Thyroid gland (tissue), 4 donors: ENCODE measurements around the gene LAMA3.

Source experiments
- POLR2A ChIP-seq, 2 donors: fragments of 450-650 bp; IDR thresholded peaks; one replicate each; pipeline ENCODE4 v1.6.1; 2017; ENCODE audit warnings: antibody characterized with exemption in 2 of 2, mild to moderate bottlenecking in 2 of 2, moderate library complexity in 1 of 2
- TF ChIP-seq, protein P1 (sequence below), 6 experiments: fragments of 200-600 bp in 3 of 6; fragments of 450-650 bp in 3 of 6; sonication (generic) in 3 of 6; IDR thresholded peaks; one replicate each; pipeline ENCODE4 v1.5.1; 2016 to 2019; ENCODE audit warnings: antibody characterized with exemption in 6 of 6, mild to moderate bottlenecking in 2 of 6, inconsistent platforms in 1 of 6, moderate library complexity in 1 of 6

DNA sequence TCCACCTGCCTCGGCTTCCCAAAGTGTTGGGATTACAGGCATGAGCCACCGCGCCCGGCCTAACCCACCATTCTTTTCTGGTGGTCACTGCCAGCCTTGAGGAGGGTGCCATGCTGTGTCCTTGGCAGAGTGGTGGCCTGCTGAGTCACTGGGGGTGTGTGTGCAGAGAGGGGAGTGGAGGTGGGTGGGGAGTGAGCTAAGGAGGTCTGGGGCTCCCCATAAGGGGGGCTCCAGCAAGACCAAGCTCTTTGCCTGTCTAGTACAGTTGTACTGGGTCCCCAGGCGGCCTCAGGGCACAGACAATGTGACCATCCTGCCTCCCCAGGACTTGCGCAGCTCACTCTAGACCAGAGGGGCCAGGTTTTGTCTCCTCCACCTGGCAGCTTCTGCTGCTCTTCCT is 36.1 kb downstream of the LAMA3 start:
- TF ChIP-seq, protein P1, sequence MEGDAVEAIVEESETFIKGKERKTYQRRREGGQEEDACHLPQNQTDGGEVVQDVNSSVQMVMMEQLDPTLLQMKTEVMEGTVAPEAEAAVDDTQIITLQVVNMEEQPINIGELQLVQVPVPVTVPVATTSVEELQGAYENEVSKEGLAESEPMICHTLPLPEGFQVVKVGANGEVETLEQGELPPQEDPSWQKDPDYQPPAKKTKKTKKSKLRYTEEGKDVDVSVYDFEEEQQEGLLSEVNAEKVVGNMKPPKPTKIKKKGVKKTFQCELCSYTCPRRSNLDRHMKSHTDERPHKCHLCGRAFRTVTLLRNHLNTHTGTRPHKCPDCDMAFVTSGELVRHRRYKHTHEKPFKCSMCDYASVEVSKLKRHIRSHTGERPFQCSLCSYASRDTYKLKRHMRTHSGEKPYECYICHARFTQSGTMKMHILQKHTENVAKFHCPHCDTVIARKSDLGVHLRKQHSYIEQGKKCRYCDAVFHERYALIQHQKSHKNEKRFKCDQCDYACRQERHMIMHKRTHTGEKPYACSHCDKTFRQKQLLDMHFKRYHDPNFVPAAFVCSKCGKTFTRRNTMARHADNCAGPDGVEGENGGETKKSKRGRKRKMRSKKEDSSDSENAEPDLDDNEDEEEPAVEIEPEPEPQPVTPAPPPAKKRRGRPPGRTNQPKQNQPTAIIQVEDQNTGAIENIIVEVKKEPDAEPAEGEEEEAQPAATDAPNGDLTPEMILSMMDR (IDR thresholded peaks at IDR 0.05), result no peak
- TF ChIP-seq POLR2A (IDR thresholded peaks at IDR 0.05), result no peak
